Mammary epithelial cell (primary cell): Measurements from ENCODE around the gene SCNN1G.

ENCODE experiments used
- EZH2 ChIP-seq: IDR thresholded peaks from 2 replicates; pipeline ENCODE4 v1.6.1; 2012; ENCODE audit warnings: low read length, inconsistent platforms, borderline replicate concordance
- TF ChIP-seq, protein P1 (sequence below), 2 donors: IDR thresholded peaks in 1 of 2; conservative IDR thresholded peaks in 1 of 2; 2 replicates each; pipeline ENCODE4 v1.5.1; 2011 to 2012; ENCODE audit warnings: inconsistent platforms in 2 of 2, low read length in 2 of 2, mild to moderate bottlenecking in 2 of 2, control low read depth in 1 of 2, low read depth in 1 of 2; ENCODE audit not compliant: insufficient read depth in 1 of 2; ENCODE audit errors: extremely low read depth in 1 of 2

DNA sequence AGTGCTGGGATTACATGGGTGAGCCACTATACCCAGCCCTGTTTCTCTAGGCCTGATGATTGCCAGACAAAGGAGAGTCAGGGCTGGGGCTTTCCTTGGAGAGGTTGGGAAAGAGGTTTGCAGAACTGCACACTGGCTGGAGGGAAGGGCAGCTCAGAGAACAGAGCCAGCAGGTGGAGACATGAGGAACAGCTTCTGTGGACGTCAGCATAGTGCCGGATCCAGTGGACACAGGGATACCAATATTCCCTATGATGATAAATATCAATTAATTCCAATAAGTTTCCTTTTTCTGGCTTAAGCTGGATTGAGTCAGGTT lies 76.3 kb downstream of the SCNN1G start:
- TF ChIP-seq, protein P1, sequence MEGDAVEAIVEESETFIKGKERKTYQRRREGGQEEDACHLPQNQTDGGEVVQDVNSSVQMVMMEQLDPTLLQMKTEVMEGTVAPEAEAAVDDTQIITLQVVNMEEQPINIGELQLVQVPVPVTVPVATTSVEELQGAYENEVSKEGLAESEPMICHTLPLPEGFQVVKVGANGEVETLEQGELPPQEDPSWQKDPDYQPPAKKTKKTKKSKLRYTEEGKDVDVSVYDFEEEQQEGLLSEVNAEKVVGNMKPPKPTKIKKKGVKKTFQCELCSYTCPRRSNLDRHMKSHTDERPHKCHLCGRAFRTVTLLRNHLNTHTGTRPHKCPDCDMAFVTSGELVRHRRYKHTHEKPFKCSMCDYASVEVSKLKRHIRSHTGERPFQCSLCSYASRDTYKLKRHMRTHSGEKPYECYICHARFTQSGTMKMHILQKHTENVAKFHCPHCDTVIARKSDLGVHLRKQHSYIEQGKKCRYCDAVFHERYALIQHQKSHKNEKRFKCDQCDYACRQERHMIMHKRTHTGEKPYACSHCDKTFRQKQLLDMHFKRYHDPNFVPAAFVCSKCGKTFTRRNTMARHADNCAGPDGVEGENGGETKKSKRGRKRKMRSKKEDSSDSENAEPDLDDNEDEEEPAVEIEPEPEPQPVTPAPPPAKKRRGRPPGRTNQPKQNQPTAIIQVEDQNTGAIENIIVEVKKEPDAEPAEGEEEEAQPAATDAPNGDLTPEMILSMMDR (conservative IDR thresholded peaks at IDR 0.05 in 1 of 2, IDR thresholded peaks at IDR 0.05 in 1 of 2; ENCODE audit: extremely low read depth in 1 of 2, insufficient read depth in 1 of 2, low read depth in 1 of 2, low read length in 2 of 2), result peak in 1 of 2 donors; percentile 37
- TF ChIP-seq EZH2, result no peak
